ENCODE data around the gene CNPY3.

CNPY3 gene

GRCh38 chr6:42911171-42912021 is 17.9 kb upstream of the CNPY3 start:
- peaks cover 0 to 38% of the 10 kb centered on the region in 2 donors for H3K27me3 ChIP-seq
- H3K27ac ChIP-seq: no peak overlapping the region
- H3K4me1 ChIP-seq: peaks cover 0 to 7% (median 6%) of the 10 kb centered on the region in 4 donors
- no peaks in the 10 kb centered on the region for H3K36me3 ChIP-seq
- no peaks in the 10 kb centered on the region for H3K9me3 ChIP-seq
- TF ChIP-seq CTCF (IDR thresholded peaks at IDR 0.05): no peak
- intact Hi-C loops (cut with DNase I; ENCODE audit: low total_unique reads): no loop called here
- no peak for DNase-seq
- H3K4me3 ChIP-seq: peak overlapping the region in 1 of 2 donors; percentile 21

- intact Hi-C loops (cut with DNase I; ENCODE audit: low total_unique reads): no loop called here
- no peaks in the 10 kb centered on the region for H3K9me3 ChIP-seq
- H3K36me3 ChIP-seq: no peaks in the 10 kb centered on the region
- H3K4me1 ChIP-seq: peaks cover 0 to 7% (median 6%) of the 10 kb centered on the region in 4 donors
- TF ChIP-seq CTCF (IDR thresholded peaks at IDR 0.05): no peak
- no peak overlapping the region for H3K27ac ChIP-seq
- no peak for DNase-seq
- H3K4me3 ChIP-seq: no peak overlapping the region
- peaks cover 0 to 38% of the 10 kb centered on the region in 2 donors for H3K27me3 ChIP-seq
Observed at GRCh38 chr6:42914546-42914945, 14.7 kb upstream of the CNPY3 start.

GRCh38 chr6:42915732-42916131 is 13.5 kb upstream of the CNPY3 start, which contains the start of gene PTCRA:
Gene PTCRA (plus strand): TSS chr6:42916053. CDS start chr6:42916070, 17 bp downstream.
- Histone ChIP-seq H3K9me3 (no peaks in the 10 kb centered on the region), H3K27me3 (peaks cover 0 to 38% of the 10 kb centered on the region in 2 donors), H3K27ac (no peak within 1 kb of the TSS), H3K36me3 (no peaks in the 10 kb centered on the region), H3K4me3 (no peak within 1 kb of the TSS), H3K4me1 (peaks cover 0 to 7% (median 6%) of the 10 kb centered on the region in 4 donors)
- no peak for DNase-seq
- TF ChIP-seq CTCF (IDR thresholded peaks at IDR 0.05): no peak
- intact Hi-C loops (cut with DNase I; ENCODE audit: low total_unique reads): no loop called here

DNA sequence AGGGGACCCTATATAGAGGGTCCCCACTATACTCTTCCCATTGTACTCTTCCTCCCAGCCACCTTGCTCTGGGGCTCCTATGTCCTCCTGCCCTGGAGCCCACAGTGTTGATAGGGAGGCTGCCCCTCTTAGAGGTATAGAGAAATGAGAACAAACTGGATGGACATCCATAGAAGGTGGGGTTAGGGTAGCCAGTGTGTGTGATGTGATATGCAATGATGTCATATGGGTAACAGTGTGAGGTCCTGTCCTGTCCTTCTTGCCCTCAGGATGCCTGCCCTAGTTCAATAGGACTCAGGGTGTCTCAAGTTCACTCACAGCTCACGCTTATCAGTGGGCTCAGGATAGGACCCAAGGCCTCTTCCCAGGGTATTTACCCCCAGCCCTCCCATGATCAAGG is 13.0 kb upstream of the CNPY3 start:
- Histone ChIP-seq H3K27ac (no peak overlapping the region), H3K9me3 (no peaks in the 10 kb centered on the region), H3K36me3 (no peaks in the 10 kb centered on the region), H3K27me3 (peaks cover 0 to 32% of the 10 kb centered on the region in 2 donors), H3K4me3 (no peak overlapping the region), H3K4me1 (peaks cover 0 to 6% (median 5%) of the 10 kb centered on the region in 4 donors)
- no peak for TF ChIP-seq CTCF (IDR thresholded peaks at IDR 0.05)
- DNase-seq: no peak
- intact Hi-C loops (cut with DNase I; ENCODE audit: low total_unique reads): no loop called here

DNA sequence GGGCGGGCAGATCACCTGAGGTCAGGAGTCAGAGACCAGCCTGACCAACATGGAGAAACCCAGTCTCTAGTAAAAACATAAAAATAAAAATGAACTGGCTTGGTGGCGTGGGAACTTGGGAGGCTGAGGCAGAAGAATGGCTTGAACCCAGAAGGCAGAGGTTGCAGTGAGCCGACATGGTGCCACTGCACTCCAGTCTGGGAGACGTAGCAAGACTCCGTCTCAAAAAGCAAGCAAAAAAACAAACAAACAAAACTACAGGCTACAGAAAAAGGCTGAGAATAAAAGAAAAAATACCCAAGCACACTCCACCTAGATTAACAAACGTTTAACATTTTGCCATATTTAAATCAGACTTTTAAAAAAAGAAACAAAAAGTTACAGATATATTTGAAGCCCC is 7.5 kb upstream of the CNPY3 start:
- Histone ChIP-seq H3K9me3 (no peaks in the 10 kb centered on the region), H3K4me1 (no peaks in the 10 kb centered on the region), H3K27me3 (peaks cover 0 to 15% of the 10 kb centered on the region in 2 donors), H3K36me3 (no peaks in the 10 kb centered on the region), H3K4me3 (no peak overlapping the region), H3K27ac (no peak overlapping the region)
- DNase-seq: no peak
- intact Hi-C loops (cut with DNase I; ENCODE audit: low total_unique reads): no loop called here
- TF ChIP-seq CTCF (IDR thresholded peaks at IDR 0.05): no peak
